ENCODE measurements around the gene GNAT1.
"Not testable (repeated sequence)": the region's sequence is repeated elsewhere in the genome, so short reads cannot be mapped to it uniquely, and the experiment has no call there.

The GNAT1 gene

DNA sequence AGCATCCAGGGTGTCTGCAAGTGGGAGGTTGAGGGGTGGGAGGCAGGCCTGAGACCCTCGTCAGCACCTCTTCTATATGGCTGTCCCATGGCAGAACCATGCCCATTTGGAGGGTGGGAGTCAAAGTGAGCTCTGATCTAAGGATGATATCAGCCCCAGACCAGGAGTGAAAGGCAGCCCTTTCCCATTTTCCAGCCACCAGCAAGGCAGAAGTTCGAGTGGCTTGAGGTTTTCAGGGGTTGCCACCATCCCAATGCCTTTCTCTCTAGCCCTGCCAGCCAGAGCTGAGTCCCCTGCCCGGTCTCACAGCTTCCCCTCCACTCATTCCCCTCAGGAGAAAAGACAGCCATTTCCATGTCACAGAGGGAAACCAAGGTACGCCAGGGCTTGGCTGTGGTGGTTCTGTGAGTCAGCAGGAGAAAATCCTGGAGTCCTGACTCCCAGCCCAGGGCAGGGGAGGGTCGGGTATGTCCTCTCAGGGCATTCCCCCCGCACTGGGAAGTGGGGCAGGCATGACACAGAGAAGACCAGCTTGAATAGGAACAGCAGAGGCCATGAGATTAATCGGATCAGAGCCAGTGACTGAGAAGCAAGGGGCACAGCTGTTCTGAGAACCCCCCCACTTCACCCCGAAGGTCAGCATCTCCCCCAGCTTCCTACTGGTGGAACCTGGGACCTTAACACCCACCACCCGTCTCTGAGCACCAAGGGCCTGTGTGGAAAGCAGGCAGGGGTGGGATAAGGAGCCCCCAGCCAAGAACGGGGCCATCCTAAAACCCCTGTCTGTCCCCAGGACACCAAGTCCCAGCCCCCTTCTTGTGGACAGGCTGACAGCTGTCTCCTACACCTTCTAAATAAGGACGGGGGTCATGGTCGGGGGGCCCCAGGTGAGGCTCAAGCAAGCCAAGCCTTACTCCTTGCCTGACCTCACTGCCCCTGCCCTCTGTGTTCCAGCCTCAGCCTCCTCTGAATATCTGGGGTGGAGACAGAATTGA is 12.7 kb downstream of the GNAT1 start:
- no peak for DNase-seq

DNA sequence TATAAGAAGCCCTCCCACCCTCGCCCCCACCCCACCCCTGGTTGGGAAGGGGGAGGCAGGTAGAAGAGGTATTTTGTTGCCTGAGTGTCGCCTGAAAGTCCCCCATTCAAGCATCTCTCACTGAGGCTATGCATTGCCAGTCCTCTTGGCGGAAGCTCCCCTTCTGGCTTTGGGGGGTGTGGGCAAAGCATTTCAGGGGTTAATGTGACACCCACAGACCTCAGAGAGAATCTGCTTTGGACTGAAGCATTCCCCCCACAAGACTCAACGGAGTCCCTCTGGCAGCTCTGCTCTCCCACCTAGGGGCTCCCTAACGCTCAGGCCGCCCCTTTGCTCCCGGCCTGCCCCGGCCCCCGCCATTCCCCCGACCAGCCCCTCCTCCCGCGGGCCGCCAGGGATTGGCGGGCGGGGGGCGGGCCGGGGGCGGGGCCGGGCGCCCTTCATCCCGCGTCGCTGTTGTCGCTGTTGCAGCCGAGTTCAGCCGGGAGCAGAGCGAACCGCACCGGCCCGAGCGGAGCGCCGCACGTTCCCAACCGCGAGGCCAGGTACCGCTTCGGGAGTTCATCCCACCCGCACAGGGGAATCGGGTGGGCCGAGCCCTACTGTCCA is 13.5 kb downstream of the GNAT1 start, which contains the start of gene SLC38A3:
Gene SLC38A3, plus strand, starts transcription at position 468 of the 609 bp plus-strand sequence. CDS start 8,929 bp downstream, outside the sequence.
- DNase-seq, result no peak

DNA sequence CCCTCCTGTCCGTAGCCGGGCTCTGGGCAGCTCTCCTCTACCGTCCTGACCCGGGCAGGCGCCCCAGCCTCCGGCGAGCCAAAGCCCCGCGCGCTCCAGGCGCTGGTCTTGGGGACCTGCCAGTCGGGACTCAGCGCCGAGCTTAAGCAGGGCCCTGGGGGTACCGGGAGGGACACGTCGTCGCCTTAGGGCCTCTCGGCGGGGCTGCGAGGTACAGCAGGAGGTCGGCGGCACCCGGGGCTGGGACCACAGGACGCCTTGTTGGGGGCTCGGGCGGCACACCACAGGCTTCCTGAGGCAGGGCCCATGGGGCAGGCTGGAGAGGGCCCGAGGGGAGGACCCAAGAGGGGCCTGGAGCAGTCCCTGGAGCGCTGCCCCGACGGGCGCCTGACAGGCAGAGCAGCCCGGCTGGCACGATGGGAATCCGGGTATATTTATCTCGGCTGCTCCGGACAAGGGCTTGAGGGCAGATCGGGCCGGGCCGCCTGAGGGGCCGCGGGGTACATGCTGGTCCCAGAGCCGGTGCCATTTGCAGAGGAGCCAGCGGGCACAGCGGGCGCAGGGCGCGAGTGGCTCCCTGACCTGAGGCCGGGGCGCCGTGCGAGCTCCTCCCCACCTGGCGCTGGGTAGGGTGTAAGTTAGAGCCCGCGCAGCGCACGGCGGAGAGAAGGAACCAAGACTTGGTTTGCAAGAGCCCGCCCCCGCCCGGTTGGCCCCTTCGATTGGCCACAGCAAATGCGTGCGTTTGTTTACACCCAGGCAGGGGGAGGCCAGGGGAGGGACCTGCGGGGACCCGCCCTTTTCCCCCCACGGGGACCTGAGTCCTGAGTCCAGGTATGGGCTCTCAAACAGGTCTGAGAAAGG is 14.2 kb downstream of the GNAT1 start:
- no peak for DNase-seq

DNA sequence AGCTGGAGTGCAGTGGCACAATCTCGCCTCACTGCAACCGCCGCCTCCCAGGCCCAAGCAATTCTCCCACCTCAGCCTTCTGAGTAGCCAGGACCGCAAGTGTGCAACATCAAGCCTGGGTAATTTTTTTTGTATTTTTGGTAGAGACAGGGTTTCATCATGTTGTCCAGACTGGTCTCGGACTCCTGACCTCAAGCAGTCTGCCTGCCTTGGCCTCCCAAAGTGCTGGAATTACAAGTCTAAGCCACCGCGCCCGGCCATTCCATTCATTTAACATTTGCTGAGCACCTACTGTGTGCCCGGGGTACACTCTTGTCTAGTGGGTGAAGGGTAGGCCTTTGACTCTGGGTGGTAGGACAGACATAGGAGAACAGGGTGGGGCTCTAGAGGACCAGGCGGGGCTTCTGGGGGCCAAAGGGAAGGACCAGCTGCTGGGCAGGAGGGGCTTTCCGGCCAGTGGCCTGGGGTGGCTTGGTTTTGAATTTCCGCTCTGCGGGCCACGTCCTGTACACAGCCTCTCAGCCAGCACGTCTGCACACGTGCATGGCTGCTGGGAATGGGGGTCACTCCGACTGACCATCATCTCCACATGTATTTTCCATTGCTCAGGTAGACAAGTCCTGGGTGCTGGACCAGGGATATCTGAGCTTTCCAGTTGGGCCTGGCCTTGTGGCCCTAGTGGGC is 16.1 kb downstream of the GNAT1 start:
- no peak for DNase-seq

DNA sequence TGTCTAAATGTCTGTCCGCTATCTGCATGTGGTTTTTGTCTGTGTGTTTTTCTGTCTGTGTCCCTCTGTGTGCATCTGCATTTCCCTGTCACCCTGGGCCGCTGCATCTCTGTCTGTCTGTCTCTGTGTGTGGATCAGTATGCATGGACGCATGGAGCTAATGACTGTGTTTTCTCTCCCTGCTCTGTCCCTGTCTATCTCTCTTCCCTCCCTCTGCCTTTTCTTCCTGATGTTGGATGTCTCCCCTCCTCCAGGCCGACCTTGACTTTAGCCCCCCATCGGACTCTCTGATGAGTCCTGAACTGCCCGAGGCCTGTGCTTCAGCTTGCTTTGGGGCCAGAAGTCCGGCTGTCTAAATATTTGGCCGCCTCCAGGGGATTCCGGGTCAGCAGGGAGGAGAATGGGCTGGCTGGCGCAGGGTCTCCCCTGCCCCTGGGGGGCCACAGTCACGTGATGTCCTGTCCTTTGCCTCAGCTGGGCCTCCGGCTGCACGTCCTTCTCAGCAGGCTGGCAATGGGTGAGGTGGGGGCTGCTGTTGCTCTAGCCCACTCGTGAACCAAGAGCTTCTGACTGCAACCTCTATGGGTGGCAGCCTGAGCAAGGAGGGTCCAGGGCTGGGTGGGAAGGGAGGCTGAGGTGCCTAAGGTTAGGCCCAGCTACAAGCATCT is 17.4 kb downstream of the GNAT1 start:
- DNase-seq, result no peak

DNA sequence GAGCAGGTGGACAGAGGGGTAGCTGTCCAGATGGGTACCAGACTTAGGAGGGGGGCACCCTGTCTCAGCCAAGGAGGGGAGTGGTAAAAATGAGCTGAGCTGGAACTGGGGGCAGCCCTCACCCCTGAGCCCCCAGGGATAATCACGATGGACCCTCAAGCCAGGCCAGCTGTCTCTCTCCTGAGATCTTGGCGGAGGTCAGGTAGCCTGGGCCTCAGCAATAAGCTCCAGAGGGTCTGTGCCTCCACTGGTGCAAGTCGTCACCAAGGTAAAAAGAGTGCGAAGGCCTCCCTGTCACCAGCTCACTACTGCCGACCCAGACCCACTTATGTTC is 18.7 kb downstream of the GNAT1 start:
- no peak for DNase-seq

DNA sequence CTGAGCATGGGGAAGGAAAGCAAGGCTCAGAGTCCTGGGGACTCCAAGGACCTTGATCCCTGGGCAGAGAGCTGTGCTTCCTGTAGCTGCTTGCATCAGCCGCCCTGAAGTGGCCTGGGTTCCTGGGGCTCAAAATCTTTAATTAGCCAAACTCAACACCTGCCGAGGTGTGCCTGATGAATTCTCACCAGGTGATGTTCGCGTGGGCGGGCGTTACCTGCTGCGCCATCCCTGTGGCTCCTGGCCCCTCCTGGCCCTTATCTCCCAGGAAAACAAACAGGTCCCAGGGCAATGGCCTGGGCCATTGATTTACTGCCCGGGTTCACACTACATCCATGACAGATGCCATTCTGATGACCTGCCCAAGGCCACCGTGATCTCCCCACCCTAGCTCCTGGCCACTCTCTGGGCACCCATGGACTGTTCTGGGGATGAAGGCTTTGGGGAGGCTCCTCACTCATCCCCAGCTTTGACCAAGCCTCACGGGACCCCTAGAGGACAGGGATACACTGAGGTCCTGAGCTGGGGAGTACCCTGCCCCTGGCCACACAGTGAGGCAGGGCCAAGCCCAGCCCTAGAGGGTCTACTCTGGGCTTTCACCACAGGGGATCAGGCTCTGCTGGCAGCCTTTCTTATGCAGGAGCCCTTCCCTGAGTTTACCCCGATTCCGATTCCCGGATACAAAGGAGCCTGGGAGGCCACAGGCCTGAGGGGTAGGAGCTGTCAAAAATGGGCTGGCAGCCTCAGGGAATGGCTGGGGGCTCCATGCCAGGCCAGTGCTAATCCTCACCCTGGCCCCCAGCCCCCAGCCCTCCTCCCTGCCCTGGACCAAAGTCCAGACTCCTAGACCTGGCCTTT is 19.3 kb downstream of the GNAT1 start:
- no peak for DNase-seq

DNA sequence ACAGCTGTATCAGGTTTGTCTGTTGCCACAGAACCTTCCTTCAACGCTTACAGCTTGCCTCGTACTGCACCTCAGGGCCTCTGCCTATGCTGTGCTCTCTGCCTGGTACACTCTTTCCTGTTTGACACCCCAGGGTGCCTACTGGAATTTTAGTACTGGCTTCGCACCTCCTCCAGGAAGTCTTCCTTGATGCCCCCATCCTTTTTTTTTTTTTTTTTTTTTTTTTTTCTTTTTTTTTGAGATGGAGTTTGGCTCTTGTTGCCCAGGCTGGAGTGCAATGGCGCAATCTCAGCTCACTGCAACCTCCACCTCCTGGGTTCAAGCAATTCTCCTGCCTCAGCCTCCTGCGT is 19.9 kb downstream of the GNAT1 start:
- not testable (repeated sequence) for DNase-seq

DNA sequence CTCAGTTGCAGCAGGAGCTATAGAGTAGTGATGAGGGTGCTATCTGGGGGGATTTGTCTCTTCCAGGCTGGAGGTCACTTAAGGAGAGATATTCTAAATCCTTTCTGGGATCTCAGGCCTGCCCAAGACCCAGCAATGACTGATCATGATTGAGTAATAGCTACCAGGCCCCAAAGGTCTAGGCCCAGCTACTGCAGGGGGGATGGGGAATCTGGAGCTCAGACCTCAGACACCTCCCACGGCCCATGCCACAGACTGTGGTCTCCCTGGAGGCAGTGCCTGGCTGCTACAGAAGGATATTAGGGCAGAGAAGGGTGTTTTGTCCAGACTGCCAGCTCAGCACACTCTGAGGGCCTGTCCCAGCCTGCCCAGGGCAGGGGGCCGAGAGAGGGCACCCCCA is 20.5 kb downstream of the GNAT1 start:
- peak; percentile 55 for DNase-seq

DNA sequence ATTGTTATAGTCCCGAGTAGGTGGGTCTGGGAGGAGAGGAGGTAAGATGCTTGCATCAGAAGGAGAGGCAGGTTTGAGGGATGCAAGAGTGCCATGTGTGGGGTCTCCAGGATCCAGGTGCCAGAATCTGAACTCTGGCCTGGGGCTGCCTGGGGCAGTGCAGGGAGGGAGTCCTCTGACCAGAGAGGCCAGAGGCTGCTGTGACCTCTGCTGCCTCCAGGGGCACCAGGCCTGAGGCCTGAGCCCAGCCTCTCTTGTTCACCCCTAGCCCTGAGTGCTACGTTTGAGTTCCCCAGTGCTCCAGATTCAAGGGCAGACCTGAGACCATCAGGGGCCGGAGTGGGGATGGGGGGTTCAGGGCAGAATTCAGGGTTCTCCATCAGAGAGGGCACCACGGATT is 21.1 kb downstream of the GNAT1 start:
- DNase-seq, result no peak

DNA sequence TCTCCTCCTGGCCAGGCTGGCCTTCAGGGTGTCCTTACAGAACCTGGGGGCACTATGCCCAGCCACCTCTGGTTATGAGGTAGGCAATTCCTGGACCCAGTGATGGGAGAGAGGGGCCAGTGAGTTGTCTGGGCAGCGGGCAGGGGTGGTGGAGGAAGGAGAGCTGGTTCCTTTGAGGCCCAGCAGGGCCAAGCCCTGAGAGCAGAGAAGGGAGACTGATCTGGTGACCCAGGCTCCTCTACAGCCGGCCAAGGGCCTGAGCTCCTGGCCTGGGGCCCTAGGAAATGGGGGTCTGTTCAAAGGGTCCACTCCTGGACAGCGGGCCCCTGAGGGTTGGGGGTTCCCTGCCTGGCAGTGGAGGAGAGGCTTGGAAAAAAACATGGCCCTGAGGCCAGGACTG is 21.6 kb downstream of the GNAT1 start:
- no peak for DNase-seq

DNA sequence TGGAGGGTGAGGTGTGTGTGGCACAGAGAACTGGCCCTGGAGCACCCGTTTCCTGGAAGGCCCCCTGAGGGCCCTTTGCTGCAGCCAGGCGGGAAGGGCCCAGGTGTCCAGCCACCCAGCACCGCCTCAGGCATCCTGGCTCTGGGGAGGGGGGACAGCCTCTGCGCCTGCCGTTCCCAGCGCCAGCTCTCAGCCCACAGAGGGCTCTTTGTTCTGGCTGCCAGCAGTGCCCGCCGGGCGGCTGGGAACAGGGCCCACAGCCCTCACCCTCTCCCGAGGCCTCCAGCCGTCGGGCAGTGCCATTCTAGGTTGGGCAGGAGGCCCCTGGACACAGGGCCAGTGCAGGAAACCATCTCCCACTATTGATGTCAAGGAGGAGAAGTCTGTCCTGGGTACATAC is 22.0 kb downstream of the GNAT1 start:
- DNase-seq, result no peak

DNA sequence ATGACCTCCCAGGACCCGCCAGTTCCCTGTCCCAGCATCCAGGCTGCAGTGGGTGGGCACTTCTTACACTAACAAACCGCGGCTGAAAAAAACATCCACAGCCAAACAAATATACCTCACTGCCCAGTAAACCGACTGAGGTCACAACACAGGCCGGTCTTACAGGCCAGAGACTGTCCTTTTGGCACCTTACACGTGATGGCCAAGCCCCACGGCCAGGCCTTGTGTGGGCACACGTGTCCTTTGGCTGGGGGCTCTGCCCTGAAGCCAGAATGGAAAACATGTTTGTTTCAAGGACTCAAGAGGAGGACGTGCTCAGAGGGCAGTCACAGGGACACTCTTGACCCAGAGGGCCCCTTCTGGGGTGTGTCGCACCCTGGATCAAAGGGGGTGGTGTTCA is 23.4 kb downstream of the GNAT1 start:
- DNase-seq, result no peak

DNA sequence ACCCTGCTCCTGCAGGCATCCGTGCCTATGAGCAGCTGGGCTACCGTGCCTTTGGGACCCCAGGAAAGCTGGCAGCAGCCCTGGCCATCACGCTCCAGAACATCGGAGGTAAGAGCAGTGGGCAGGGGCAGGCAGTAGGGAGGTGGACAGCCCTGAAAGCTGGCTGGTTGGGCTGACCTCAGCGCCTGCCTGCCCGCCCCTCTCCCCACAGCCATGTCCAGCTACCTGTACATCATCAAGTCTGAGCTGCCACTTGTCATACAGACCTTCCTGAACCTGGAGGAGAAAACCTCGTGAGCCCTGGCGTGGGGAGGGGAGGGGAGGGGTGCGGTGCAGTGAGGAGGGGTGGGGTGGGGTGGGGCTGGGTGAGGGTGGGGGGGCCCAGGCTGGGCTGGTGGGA is 24.1 kb downstream of the GNAT1 start:
- DNase-seq, result no peak

DNA sequence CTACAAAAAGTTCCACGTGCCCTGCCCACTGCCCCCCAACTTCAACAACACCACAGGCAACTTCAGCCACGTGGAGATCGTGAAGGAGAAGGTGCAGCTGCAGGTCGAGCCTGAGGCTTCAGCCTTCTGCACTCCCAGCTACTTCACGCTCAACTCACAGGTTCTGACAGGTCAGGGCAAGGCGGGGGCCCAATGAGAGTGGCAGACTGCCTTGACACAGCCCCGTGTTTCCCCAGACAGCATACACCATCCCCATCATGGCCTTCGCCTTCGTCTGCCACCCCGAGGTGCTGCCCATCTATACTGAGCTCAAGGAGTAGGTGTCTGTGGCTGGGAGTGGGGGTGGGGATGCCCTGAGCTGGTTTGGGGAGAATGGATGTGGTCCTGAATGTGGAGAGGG is 26.3 kb downstream of the GNAT1 start:
- no peak for DNase-seq

DNA sequence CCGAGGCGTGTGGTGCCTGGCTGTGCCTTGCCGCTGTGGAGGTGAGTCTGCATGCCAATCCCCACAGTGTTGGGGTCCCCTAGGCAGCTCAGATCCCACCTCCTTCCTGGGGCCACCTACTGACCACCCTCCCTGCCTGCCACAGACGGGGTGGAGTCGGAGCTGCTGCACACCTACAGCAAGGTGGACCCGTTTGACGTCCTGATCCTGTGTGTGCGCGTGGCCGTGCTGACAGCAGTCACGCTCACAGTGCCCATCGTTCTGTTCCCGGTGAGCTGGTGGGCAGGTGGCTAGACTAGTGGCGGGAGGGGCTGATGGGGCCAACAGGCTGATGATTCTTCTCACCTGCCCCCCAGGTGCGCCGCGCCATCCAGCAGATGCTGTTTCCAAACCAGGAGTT is 27.0 kb downstream of the GNAT1 start:
- DNase-seq, result no peak

DNA sequence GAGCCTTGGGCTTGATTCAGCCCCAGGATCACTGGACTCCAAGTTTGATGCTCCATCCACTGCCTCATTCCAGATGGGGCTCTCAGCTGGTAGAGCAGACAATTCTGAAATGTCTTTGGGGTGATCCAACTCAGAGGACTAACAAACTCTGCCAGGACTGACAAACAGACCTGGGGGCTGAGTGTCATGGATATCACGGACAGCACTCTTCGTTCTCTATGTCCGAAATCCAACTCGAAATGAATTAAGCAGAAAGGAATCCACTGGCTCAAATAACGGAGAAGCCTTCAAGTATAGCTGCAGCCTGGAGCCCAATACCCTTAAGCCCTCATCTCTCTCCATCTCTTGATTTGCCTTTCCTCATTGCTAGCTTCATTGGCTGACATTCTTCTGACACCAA is 27.9 kb downstream of the GNAT1 start:
- DNase-seq, result no peak

DNA sequence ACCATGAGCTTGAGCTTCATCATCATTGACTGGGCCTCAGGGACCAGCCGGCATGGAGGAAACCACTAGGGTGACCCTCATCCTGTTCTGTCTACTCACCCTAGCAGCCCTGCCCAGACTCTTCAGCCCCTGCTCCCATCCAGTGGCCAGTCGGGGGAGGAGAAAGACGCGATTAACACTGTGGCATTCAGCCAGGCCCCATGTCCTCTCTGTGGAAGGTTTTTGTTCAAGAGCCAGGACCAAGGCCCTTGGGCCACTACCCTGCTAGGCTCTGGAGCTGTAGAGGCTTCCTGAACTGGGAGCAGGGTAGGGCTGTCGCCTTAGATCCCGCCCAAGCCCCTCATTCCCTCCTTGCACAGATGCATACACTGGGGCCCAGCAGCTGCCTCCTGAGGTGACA is 28.7 kb downstream of the GNAT1 start:
- no peak for DNase-seq

DNA sequence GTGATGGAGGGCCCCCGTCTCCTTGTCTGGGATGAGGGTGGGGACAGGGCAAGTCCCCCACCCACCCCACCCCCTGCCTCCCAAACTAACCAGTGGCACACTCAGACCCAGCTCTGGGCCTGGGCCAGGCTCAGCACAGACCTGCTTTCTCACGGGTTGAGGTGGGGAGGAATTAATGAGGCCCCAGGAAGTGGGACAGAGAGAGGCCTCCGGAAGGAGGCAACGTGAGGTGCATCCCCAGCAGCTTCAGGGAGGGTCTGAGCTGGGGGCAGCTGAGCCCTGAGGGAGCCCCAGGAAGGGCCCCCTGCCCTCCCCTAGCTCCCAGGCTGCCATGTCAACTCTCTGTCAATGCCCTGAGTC is 29.6 kb downstream of the GNAT1 start:
- no peak for DNase-seq

DNA sequence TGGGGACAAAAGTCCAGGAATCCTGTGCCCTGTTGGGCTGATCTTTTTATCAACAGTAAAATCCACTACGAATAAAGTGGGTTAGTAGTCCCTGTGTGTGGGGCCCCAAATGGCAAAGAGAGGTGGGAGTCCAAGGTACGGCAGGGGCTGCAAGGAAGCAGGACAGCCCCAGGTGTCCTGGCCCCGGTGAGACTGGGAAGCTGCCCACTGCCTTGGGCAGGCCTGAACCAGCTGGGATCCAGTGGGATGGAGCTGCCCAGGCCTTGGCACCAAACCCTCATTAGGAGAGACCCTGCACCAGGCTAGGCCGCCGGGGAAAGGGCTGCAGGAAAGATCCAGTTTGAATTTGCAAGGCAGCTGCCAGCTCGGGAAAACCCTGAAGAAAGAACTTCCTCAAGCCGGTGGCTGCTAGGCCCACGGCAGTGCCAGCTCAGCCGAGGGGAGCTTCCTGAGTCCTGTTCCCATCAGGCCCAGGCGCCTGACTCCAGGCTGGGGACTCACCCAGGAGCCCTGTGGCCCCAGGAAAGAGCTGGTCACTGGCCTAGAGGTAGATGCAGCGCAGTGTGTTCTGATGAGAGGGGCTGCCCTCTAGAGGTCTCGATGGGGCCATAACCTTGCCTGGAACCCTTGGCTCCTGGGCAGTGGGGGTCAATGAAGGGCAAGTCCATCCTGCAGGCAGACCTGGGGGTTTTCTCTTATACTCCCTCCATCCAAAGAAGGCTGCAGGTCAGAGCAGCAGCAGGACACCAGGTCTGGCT is 30.2 kb downstream of the GNAT1 start:
- no peak for DNase-seq

DNA sequence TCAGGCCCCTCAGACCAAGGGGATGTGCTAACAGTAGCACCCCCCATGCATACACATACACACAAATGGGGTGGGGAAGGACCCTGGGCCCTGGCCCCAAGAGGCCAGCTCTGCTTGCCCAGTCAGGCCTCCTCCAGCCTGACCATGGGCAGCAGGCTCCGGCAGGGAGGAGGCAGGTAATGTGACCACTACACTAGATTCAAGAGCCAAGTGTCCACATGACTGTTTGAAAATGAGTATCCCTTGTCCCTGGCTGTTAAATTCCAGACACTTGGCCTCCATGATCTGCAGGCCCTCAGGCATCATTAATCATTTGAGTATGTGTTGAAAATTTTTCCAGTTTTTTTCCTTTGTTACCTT is 30.7 kb downstream of the GNAT1 start:
- DNase-seq, result no peak
